Activated T-cell treated with anti-CD3 and anti-CD28 coated beads, Interleukin-2, amount 50 U/mL, for 24 hours (primary cell): ENCODE results near the gene ARHGAP42.
"Not testable (repeated sequence)": the region's sequence is repeated elsewhere in the genome, so short reads cannot be mapped to it uniquely, and the experiment has no call there.

Experiments
- DNase-seq: peaks from one replicate; pipeline ENCODE4 v3.0.0-alpha.2; 2020
- H3K27ac Mint-ChIP-seq: 2 replicates; pipeline ENCODE4 v1.8.0; 2020; ENCODE audit warnings: mild to moderate bottlenecking, mixed read lengths
- H3K27me3 Mint-ChIP-seq: 2 replicates; pipeline ENCODE4 v1.8.0; 2020; ENCODE audit warnings: mixed read lengths
- H3K36me3 Mint-ChIP-seq: 2 replicates; pipeline ENCODE4 v1.8.0; 2020; ENCODE audit warnings: low read depth, mixed read lengths
- H3K4me1 Mint-ChIP-seq: 2 replicates; pipeline ENCODE4 v1.8.0; 2020; ENCODE audit warnings: low read depth, mixed read lengths
- H3K4me3 Mint-ChIP-seq: 2 replicates; pipeline ENCODE4 v1.8.0; 2020; ENCODE audit warnings: mild to moderate bottlenecking, moderate library complexity, mixed read lengths
- H3K9me3 Mint-ChIP-seq: 2 replicates; pipeline ENCODE4 v1.8.0; 2020; ENCODE audit warnings: mixed read lengths

Gene ARHGAP42

GRCh38 chr11:101011881-101012280 is 324.8 kb downstream of the ARHGAP42 start:
- H3K27ac Mint-ChIP-seq = no peak overlapping the region
- H3K4me1 Mint-ChIP-seq = no peaks in the 10 kb centered on the region
- H3K9me3 Mint-ChIP-seq = peaks cover 7% of the 10 kb centered on the region
- no peaks in the 10 kb centered on the region for H3K27me3 Mint-ChIP-seq
- H3K36me3 Mint-ChIP-seq = no peaks in the 10 kb centered on the region
- no peak for DNase-seq
- no peak overlapping the region for H3K4me3 Mint-ChIP-seq

- H3K27ac Mint-ChIP-seq, H3K4me1 Mint-ChIP-seq, DNase-seq, H3K27me3 Mint-ChIP-seq, H3K9me3 Mint-ChIP-seq, H3K4me3 Mint-ChIP-seq, H3K36me3 Mint-ChIP-seq: not testable (repeated sequence)
Measured at GRCh38 chr11:101013702-101014101, 326.6 kb downstream of the ARHGAP42 start.

- Mint-ChIP-seq H3K4me1 (no peaks in the 10 kb centered on the region), H3K4me3 (no peak overlapping the region), H3K27ac (no peak overlapping the region), H3K9me3 (peaks cover 6% of the 10 kb centered on the region), H3K36me3 (no peaks in the 10 kb centered on the region), H3K27me3 (no peaks in the 10 kb centered on the region)
- no peak for DNase-seq
Measured at GRCh38 chr11:101014600-101015285, 327.7 kb downstream of the ARHGAP42 start.

- H3K27me3 Mint-ChIP-seq = no peaks in the 10 kb centered on the region
- no peaks in the 10 kb centered on the region for H3K36me3 Mint-ChIP-seq
- no peak overlapping the region for H3K27ac Mint-ChIP-seq
- peaks cover 6% of the 10 kb centered on the region for H3K9me3 Mint-ChIP-seq
- DNase-seq = no peak
- H3K4me1 Mint-ChIP-seq = no peaks in the 10 kb centered on the region
- H3K4me3 Mint-ChIP-seq = no peak overlapping the region
Measured at GRCh38 chr11:101019870-101020269, 332.8 kb downstream of the ARHGAP42 start.

- no peak overlapping the region for H3K4me3 Mint-ChIP-seq
- H3K36me3 Mint-ChIP-seq = no peaks in the 10 kb centered on the region
- no peaks in the 10 kb centered on the region for H3K4me1 Mint-ChIP-seq
- H3K27me3 Mint-ChIP-seq = no peaks in the 10 kb centered on the region
- no peak overlapping the region for H3K27ac Mint-ChIP-seq
- no peak for DNase-seq
- peaks cover 2% of the 10 kb centered on the region for H3K9me3 Mint-ChIP-seq
Measured at GRCh38 chr11:101022256-101022655, 335.2 kb downstream of the ARHGAP42 start.

GRCh38 chr11:101028644-101029043 is 341.6 kb downstream of the ARHGAP42 start:
- DNase-seq = no peak
- no peak overlapping the region for H3K27ac Mint-ChIP-seq
- H3K4me1 Mint-ChIP-seq = no peaks in the 10 kb centered on the region
- no peak overlapping the region for H3K4me3 Mint-ChIP-seq
- H3K36me3 Mint-ChIP-seq = no peaks in the 10 kb centered on the region
- no peaks in the 10 kb centered on the region for H3K27me3 Mint-ChIP-seq
- H3K9me3 Mint-ChIP-seq = peaks cover 6% of the 10 kb centered on the region

GRCh38 chr11:101030015-101030414 is 342.9 kb downstream of the ARHGAP42 start:
- Mint-ChIP-seq H3K4me3 (no peak overlapping the region), H3K9me3 (peaks cover 7% of the 10 kb centered on the region), H3K4me1 (no peaks in the 10 kb centered on the region), H3K27ac (no peak overlapping the region), H3K27me3 (no peaks in the 10 kb centered on the region), H3K36me3 (no peaks in the 10 kb centered on the region)
- DNase-seq = no peak

- Mint-ChIP-seq H3K27ac (no peak overlapping the region), H3K4me3 (no peak overlapping the region), H3K9me3 (peaks cover 7% of the 10 kb centered on the region), H3K27me3 (no peaks in the 10 kb centered on the region), H3K36me3 (no peaks in the 10 kb centered on the region), H3K4me1 (no peaks in the 10 kb centered on the region)
- no peak for DNase-seq
Measured at GRCh38 chr11:101030692-101031091, 343.6 kb downstream of the ARHGAP42 start.

GRCh38 chr11:101031713-101032112 is 344.6 kb downstream of the ARHGAP42 start:
- Mint-ChIP-seq H3K36me3 (no peaks in the 10 kb centered on the region), H3K9me3 (peaks cover 7% of the 10 kb centered on the region), H3K27ac (no peak overlapping the region), H3K4me1 (no peaks in the 10 kb centered on the region), H3K27me3 (no peaks in the 10 kb centered on the region), H3K4me3 (no peak overlapping the region)
- no peak for DNase-seq

- Mint-ChIP-seq H3K27me3 (no peaks in the 10 kb centered on the region), H3K4me3 (no peak overlapping the region), H3K9me3 (peaks cover 7% of the 10 kb centered on the region), H3K4me1 (no peaks in the 10 kb centered on the region), H3K27ac (no peak overlapping the region), H3K36me3 (no peaks in the 10 kb centered on the region)
- no peak for DNase-seq
Measured at GRCh38 chr11:101032991-101033390, 345.9 kb downstream of the ARHGAP42 start.

GRCh38 chr11:101034076-101034475 is 347.0 kb downstream of the ARHGAP42 start:
- Mint-ChIP-seq H3K36me3 (no peaks in the 10 kb centered on the region), H3K9me3 (peaks cover 7% of the 10 kb centered on the region), H3K4me1 (no peaks in the 10 kb centered on the region), H3K27ac (no peak overlapping the region), H3K4me3 (no peak overlapping the region), H3K27me3 (no peaks in the 10 kb centered on the region)
- DNase-seq = no peak

- H3K27me3 Mint-ChIP-seq = no peaks in the 10 kb centered on the region
- no peak overlapping the region for H3K27ac Mint-ChIP-seq
- DNase-seq = no peak
- no peak overlapping the region for H3K4me3 Mint-ChIP-seq
- no peaks in the 10 kb centered on the region for H3K4me1 Mint-ChIP-seq
- no peaks in the 10 kb centered on the region for H3K36me3 Mint-ChIP-seq
- peaks cover 7% of the 10 kb centered on the region for H3K9me3 Mint-ChIP-seq
Measured at GRCh38 chr11:101035872-101036271, 348.8 kb downstream of the ARHGAP42 start.
